A549 (cell line): Measurements from ENCODE around the gene NDUFAF3. TPM values are rescaled to one million over a fixed set of nuclear protein-coding genes. Genes with fewer than 3 reads are reported as not detected.

Experiments used
- ATAC-seq, 2 experiments: fragments of 200-7000 bp in 1 of 2; fragments of >200 bp in 1 of 2; cut with Nextera tagmentation in 1 of 2; cut with Tn5 transposase in 1 of 2; 3 replicates each; pipeline versions ENCODE4 v1.8.0 to v1.9.1; 2018 to 2020; ENCODE audit warnings: mild to moderate bottlenecking in 1 of 2, moderate library complexity in 1 of 2
- CTCF ChIA-PET: fragments of 300-600 bp; sonication (Branson Sonifier 250); formaldehyde crosslinking; extraction: SDS; loops from one replicate; lab custom pipeline; 2021; ENCODE audit warnings: antibody characterized with exemption, inconsistent platforms; lab: Yijun Ruan, JAX
- POLR2A ChIA-PET: fragments of 350-600 bp; formaldehyde crosslinking; extraction: SDS; loops from one replicate; lab custom pipeline; 2021; ENCODE audit warnings: antibody characterized with exemption, inconsistent platforms; lab: Yijun Ruan, JAX
- DNase-seq, 2 experiments: peaks; one replicate each; pipeline versions ENCODE4 v3.0.0 to v3.0.0-alpha.2; 2011 to 2016; ENCODE audit warnings: low read depth in 1 of 2, low spot score in 1 of 2
- FAIRE-seq: peaks from 2 replicates; lab custom pipeline; 2011; peaks lifted over from hg19 to GRCh38; lab: Jason Lieb, UNC
- H3K27ac ChIP-seq, 2 experiments: fragments of >200 bp; sonication (Bioruptor Twin); formaldehyde crosslinking; 3 replicates each; pipeline ENCODE4 v1.5.1; 2016 to 2017
- H3K4me1 ChIP-seq: fragments of >200 bp; sonication (Bioruptor Twin); formaldehyde crosslinking; 3 replicates; pipeline ENCODE4 v1.6.1; 2016
- H3K4me2 ChIP-seq: fragments of >200 bp; sonication (Bioruptor Twin); formaldehyde crosslinking; 3 replicates; pipeline ENCODE4 v1.6.1; 2016
- H3K4me3 ChIP-seq: fragments of >200 bp; sonication (Bioruptor Twin); formaldehyde crosslinking; 3 replicates; pipeline ENCODE4 v1.5.1; 2016
- H3K9me3 ChIP-seq: fragments of >200 bp; sonication (Bioruptor Twin); formaldehyde crosslinking; 3 replicates; pipeline ENCODE4 v1.6.1; 2016
- BHLHE40 ChIP-seq: IDR thresholded peaks from 2 replicates; pipeline ENCODE4 v1.6.1; 2012; ENCODE audit warnings: low read depth, low read length, inconsistent platforms
- CEBPB ChIP-seq, 2 experiments: fragments of >200 bp in 1 of 2; sonication (Bioruptor Twin) in 1 of 2; formaldehyde crosslinking in 1 of 2; IDR thresholded peaks; 2 replicates each; pipeline ENCODE4 v1.6.1; 2012 to 2016
- EHF ChIP-seq: fragments of 250-450 bp; sonication (Bioruptor Pico); IDR thresholded peaks from 2 replicates; pipeline ENCODE4 v1.5.0; 2020; ENCODE audit warnings: mild to moderate bottlenecking
- EP300 ChIP-seq, 2 experiments: fragments of >200 bp; sonication (Bioruptor Twin); formaldehyde crosslinking; IDR thresholded peaks; 2 replicates in 1 of 2; 3 replicates in 1 of 2; pipeline ENCODE4 v1.6.1; 2016 to 2017
- FOSB ChIP-seq: fragments of 250-450 bp; sonication (Bioruptor Pico); IDR thresholded peaks from 2 replicates; pipeline ENCODE4 v1.5.0; 2020; ENCODE audit warnings: mild to moderate bottlenecking, moderate library complexity
- FOSL2 ChIP-seq, 2 experiments: fragments of 450-650 bp in 1 of 2; fragments of >200 bp in 1 of 2; sonication (Bioruptor Twin) in 1 of 2; formaldehyde crosslinking; IDR thresholded peaks; 2 replicates each; pipeline versions ENCODE4 v1.5.0 to v1.6.1; 2016 to 2020; ENCODE audit warnings: mild to moderate bottlenecking in 1 of 2, moderate library complexity in 1 of 2
- FOXS1 ChIP-seq: fragments of 250-450 bp; sonication (Bioruptor Pico); IDR thresholded peaks from 2 replicates; pipeline ENCODE4 v1.5.0; 2020; ENCODE audit warnings: mild to moderate bottlenecking, moderate library complexity
- GATA3 ChIP-seq: IDR thresholded peaks from 2 replicates; pipeline ENCODE4 v1.6.1; 2012; ENCODE audit warnings: borderline replicate concordance
- HOXA7 ChIP-seq: fragments of 250-450 bp; sonication (Bioruptor Pico); IDR thresholded peaks from 2 replicates; pipeline ENCODE4 v1.5.0; 2020; ENCODE audit warnings: mild to moderate bottlenecking, moderate library complexity
- KDM1A ChIP-seq: fragments of 200-600 bp; sonication (generic); IDR thresholded peaks from 2 replicates; pipeline ENCODE4 v1.6.1; 2016; ENCODE audit warnings: low read depth, mild to moderate bottlenecking
- KDM5A ChIP-seq: fragments of 200-600 bp; sonication (generic); IDR thresholded peaks from 2 replicates; pipeline ENCODE4 v1.6.1; 2016; ENCODE audit warnings: antibody characterized with exemption, mild to moderate bottlenecking
- MAZ ChIP-seq: fragments of 150-350 bp; IDR thresholded peaks from 2 replicates; pipeline ENCODE4 v1.6.1; 2014; ENCODE audit warnings: antibody characterized with exemption, low read depth, low read length, borderline replicate concordance
- MYC ChIP-seq: IDR thresholded peaks from 2 replicates; pipeline ENCODE4 v1.6.1; 2012; ENCODE audit warnings: mild to moderate bottlenecking, inconsistent platforms, low read length, improper control_type of control experiment, borderline replicate concordance
- POLR2A ChIP-seq: IDR thresholded peaks from 2 replicates; pipeline ENCODE4 v1.6.1; 2012; ENCODE audit warnings: mild to moderate bottlenecking, low read length
- RCOR1 ChIP-seq: fragments of 150-350 bp; IDR thresholded peaks from 2 replicates; pipeline ENCODE4 v1.6.1; 2014; ENCODE audit warnings: antibody characterized with exemption, low read length, low read depth
- RFX5 ChIP-seq: fragments of 450-650 bp; IDR thresholded peaks from 2 replicates; pipeline ENCODE4 v1.7.1; 2014; ENCODE audit warnings: antibody characterized with exemption, mild to moderate bottlenecking, moderate library complexity
- RNF2 ChIP-seq: fragments of 200-600 bp; sonication (generic); IDR thresholded peaks from 2 replicates; pipeline ENCODE4 v1.6.1; 2016; ENCODE audit warnings: low read depth, mild to moderate bottlenecking, antibody characterized with exemption, moderate library complexity, borderline replicate concordance
- SMC3 ChIP-seq: fragments of >200 bp; sonication (Bioruptor Twin); formaldehyde crosslinking; IDR thresholded peaks from 3 replicates; pipeline ENCODE4 v1.6.1; 2018; ENCODE audit warnings: inconsistent platforms
- TP53 ChIP-seq: fragments of 250-450 bp; sonication (Bioruptor Pico); IDR thresholded peaks from 2 replicates; pipeline ENCODE4 v1.5.0; 2021; ENCODE audit warnings: mild to moderate bottlenecking, moderate library complexity
- ZFP36 ChIP-seq: fragments of 450-650 bp; IDR thresholded peaks from 2 replicates; pipeline ENCODE4 v1.6.1; 2014; ENCODE audit warnings: borderline replicate concordance; ENCODE audit not compliant: partially characterized antibody
- ZNF302 ChIP-seq: fragments of 250-450 bp; sonication (Bioruptor Pico); IDR thresholded peaks from 2 replicates; pipeline ENCODE4 v1.9.0; 2021; ENCODE audit warnings: inconsistent platforms, mild to moderate bottlenecking, moderate library complexity
- WGBS: methylation state at CpG from one replicate; pipeline ENCODE4 v1.1.6; 2017; ENCODE audit errors: missing lambda C conversion rate; 5-methylcytosine and 5-hydroxymethylcytosine counted together
- polyA plus RNA-seq, 4 experiments: library from polyadenylated mRNA; depleted of rRNA in 3 of 4; stranded (reverse); fragments of >200 nt; fragmentation: RNase III in 1 of 4; extraction: RNeasy Plus Mini Kit Qiagen cat#74134 plus additional on column Dnase treatment in 1 of 4; gene quantifications; 2 replicates in 3 of 4; 3 replicates in 1 of 4; pipeline ENCODE4 v1.2.3, GENCODE V29; 2011 to 2017
- TF ChIP-seq, protein P1 (sequence below): fragments of >200 bp; sonication (Bioruptor Twin); formaldehyde crosslinking; IDR thresholded peaks from 3 replicates; pipeline ENCODE4 v1.6.1; 2016
- TF ChIP-seq, protein P2 (sequence below): fragments of >200 bp; sonication (Bioruptor Twin); formaldehyde crosslinking; IDR thresholded peaks from 3 replicates; pipeline ENCODE4 v1.5.1; 2016
- TF ChIP-seq, protein P3 (sequence below): IDR thresholded peaks from 2 replicates; pipeline ENCODE4 v1.6.1; 2012; ENCODE audit warnings: low read depth, borderline replicate concordance
- TF ChIP-seq, protein P4 (sequence below): fragments of 200-600 bp; sonication (generic); IDR thresholded peaks from 2 replicates; pipeline ENCODE4 v1.6.1; 2016; ENCODE audit warnings: antibody characterized with exemption, mild to moderate bottlenecking, moderate library complexity

NDUFAF3 gene
- polyA plus RNA-seq, 2 of the 4 experiments (the other 2 are of a cell fraction) = 44.3 to 71.4 TPM

DNA sequence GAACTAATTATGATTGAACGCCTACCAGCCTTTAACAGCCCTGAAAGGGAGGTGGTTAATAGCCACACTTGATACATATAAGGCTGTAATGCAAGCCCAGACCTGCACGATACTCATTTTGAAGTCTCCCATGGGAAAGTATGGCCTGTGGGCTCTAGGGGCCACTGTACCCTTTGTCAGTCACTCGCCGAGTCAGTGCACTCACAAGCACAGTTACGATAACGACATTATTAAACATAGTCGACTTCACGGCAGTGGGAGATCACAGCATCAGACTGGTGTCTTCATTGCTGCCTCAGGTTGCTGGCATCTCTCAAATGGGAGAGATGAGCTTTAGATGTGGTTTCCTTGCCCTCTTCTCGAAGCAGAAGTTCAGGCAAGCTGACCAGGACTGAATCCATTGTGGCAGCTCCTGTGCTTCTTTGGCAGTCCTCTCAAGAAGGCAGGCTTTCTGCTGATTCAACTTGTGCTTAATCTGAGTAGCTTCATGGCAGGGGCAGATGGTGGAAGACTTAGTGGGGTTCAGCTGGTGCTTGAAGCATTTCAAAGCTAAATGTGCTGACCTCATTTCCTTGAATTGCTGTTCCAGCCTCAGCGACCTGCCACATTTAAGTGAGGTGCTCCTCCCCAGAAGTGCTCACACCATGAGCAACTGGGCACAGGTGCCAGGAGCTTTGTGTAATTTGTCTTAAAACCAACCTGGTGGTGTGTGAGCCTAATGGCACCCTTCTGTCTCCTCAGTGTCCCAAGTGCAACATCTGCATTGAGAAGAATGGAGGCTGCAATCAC, 47.7 kb upstream of the NDUFAF3 start:
- ChIA-PET CTCF (interaction anchor here (1.3 to 3.1 kb wide), 3 partner anchors 13 to 39 kb away, joined by 4 to 10 read pairs (median 4); no protein-coding TSS in a partner anchor), POLR2A (no interaction called here)
- no peak overlapping the region for H3K27ac ChIP-seq
- ATAC-seq (no peak), DNase-seq (no peak), FAIRE-seq (no peak)
- 92% methylated on average over 10 of the region's 10 CpGs for WGBS
- no peaks in the 10 kb centered on the region for H3K4me1 ChIP-seq
- no peak overlapping the region for H3K4me3 ChIP-seq
- no peak for TF ChIP-seq HOXA7
- TF ChIP-seq RCOR1 = no peak
- TF ChIP-seq, protein P1, sequence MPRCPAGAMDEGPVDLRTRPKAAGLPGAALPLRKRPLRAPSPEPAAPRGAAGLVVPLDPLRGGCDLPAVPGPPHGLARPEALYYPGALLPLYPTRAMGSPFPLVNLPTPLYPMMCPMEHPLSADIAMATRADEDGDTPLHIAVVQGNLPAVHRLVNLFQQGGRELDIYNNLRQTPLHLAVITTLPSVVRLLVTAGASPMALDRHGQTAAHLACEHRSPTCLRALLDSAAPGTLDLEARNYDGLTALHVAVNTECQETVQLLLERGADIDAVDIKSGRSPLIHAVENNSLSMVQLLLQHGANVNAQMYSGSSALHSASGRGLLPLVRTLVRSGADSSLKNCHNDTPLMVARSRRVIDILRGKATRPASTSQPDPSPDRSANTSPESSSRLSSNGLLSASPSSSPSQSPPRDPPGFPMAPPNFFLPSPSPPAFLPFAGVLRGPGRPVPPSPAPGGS = no peak
- no peak for TF ChIP-seq KDM1A
- TF ChIP-seq FOSB = no peak
- TF ChIP-seq MYC = no peak
- no peak for TF ChIP-seq FOSL2 (IDR thresholded peaks at IDR 0.05)
- no peak for TF ChIP-seq FOSL2 (CRISPR knock-in tag; IDR thresholded peaks at IDR 0.05)
- TF ChIP-seq CEBPB (IDR thresholded peaks at IDR 0.05) = no peak
- TF ChIP-seq POLR2A = no peak
- TF ChIP-seq, protein P2, sequence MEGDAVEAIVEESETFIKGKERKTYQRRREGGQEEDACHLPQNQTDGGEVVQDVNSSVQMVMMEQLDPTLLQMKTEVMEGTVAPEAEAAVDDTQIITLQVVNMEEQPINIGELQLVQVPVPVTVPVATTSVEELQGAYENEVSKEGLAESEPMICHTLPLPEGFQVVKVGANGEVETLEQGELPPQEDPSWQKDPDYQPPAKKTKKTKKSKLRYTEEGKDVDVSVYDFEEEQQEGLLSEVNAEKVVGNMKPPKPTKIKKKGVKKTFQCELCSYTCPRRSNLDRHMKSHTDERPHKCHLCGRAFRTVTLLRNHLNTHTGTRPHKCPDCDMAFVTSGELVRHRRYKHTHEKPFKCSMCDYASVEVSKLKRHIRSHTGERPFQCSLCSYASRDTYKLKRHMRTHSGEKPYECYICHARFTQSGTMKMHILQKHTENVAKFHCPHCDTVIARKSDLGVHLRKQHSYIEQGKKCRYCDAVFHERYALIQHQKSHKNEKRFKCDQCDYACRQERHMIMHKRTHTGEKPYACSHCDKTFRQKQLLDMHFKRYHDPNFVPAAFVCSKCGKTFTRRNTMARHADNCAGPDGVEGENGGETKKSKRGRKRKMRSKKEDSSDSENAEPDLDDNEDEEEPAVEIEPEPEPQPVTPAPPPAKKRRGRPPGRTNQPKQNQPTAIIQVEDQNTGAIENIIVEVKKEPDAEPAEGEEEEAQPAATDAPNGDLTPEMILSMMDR = no peak
- TF ChIP-seq ZNF302 (CRISPR knock-in tag) = no peak
- TF ChIP-seq SMC3 = no peak
- no peak for TF ChIP-seq RNF2
- TF ChIP-seq, protein P3, sequence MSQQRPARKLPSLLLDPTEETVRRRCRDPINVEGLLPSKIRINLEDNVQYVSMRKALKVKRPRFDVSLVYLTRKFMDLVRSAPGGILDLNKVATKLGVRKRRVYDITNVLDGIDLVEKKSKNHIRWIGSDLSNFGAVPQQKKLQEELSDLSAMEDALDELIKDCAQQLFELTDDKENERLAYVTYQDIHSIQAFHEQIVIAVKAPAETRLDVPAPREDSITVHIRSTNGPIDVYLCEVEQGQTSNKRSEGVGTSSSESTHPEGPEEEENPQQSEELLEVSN = no peak
- TF ChIP-seq RFX5 = no peak
- TF ChIP-seq MAZ = no peak
- H3K4me2 ChIP-seq = no peak overlapping the region
- H3K9me3 ChIP-seq = no peaks in the 10 kb centered on the region

DNA sequence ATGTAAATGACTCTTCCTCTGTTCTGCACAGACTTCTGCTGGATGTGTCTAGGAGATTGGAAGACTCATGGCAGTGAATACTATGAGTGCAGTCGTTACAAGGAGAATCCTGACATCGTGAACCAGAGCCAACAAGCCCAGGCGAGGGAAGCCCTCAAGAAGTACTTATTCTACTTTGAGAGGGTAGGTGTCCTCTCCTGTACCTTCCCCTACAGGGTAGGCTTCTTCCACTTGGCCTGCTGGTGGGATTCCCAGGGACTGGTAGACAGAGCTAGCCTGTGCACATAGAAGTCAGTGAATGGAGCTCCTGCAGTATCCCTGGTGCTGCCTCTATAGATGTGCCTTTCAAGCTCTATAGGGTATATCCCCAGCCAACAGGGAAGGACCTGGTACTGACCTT, 42.5 kb upstream of the NDUFAF3 start:
- CTCF ChIA-PET = interaction anchor here (1.0 kb wide), 1 partner anchor 8 kb away, joined by 3 read pairs; no protein-coding TSS in a partner anchor
- Histone ChIP-seq H3K4me1 (no peaks in the 10 kb centered on the region), H3K4me2 (no peak overlapping the region)
- ATAC-seq = no peak
- POLR2A ChIA-PET = no interaction called here
- WGBS = 96% methylated on average over 3 of the region's 3 CpGs
- TF ChIP-seq KDM5A (no peak), BHLHE40 (no peak), POLR2A (no peak), EP300 (IDR thresholded peaks at IDR 0.05) (no peak), GATA3 (no peak), FOXS1 (CRISPR knock-in tag) (no peak), CEBPB (IDR thresholded peaks at IDR 0.05) (no peak), EHF (CRISPR knock-in tag) (no peak), TP53 (CRISPR knock-in tag) (no peak), ZFP36 (no peak)
- TF ChIP-seq, protein P4, sequence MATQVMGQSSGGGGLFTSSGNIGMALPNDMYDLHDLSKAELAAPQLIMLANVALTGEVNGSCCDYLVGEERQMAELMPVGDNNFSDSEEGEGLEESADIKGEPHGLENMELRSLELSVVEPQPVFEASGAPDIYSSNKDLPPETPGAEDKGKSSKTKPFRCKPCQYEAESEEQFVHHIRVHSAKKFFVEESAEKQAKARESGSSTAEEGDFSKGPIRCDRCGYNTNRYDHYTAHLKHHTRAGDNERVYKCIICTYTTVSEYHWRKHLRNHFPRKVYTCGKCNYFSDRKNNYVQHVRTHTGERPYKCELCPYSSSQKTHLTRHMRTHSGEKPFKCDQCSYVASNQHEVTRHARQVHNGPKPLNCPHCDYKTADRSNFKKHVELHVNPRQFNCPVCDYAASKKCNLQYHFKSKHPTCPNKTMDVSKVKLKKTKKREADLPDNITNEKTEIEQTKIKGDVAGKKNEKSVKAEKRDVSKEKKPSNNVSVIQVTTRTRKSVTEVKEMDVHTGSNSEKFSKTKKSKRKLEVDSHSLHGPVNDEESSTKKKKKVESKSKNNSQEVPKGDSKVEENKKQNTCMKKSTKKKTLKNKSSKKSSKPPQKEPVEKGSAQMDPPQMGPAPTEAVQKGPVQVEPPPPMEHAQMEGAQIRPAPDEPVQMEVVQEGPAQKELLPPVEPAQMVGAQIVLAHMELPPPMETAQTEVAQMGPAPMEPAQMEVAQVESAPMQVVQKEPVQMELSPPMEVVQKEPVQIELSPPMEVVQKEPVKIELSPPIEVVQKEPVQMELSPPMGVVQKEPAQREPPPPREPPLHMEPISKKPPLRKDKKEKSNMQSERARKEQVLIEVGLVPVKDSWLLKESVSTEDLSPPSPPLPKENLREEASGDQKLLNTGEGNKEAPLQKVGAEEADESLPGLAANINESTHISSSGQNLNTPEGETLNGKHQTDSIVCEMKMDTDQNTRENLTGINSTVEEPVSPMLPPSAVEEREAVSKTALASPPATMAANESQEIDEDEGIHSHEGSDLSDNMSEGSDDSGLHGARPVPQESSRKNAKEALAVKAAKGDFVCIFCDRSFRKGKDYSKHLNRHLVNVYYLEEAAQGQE = no peak
- TF ChIP-seq, all 56 proteins: peak for 0
- Histone ChIP-seq H3K9me3 (no peaks in the 10 kb centered on the region), H3K4me3 (no peak overlapping the region), H3K27ac (no peak overlapping the region)
- no peak for FAIRE-seq
- DNase-seq = no peak
